K562 (cell line): ENCODE results near the gene CALML3. TPM values are rescaled to one million over a fixed set of nuclear protein-coding genes. Genes with fewer than 3 reads are reported as not detected.

Source experiments
- ADNP ChIP-seq: fragments of 200-800 bp; sonication (Bioruptor generic); IDR thresholded peaks from 2 replicates; pipeline ENCODE4 v1.6.1; 2016; ENCODE audit warnings: missing genetic modification characterization, missing compliant biosample characterization
- ARID1B ChIP-seq: fragments of 450-650 bp; IDR thresholded peaks from 2 replicates; pipeline ENCODE4 v1.6.1; 2016; ENCODE audit warnings: antibody characterized with exemption, mild to moderate bottlenecking, inconsistent platforms
- ATF3 ChIP-seq, 2 experiments: fragments of 450-650 bp in 1 of 2; sonication (generic) in 1 of 2; formaldehyde crosslinking in 1 of 2; IDR thresholded peaks in 1 of 2; conservative IDR thresholded peaks in 1 of 2; 2 replicates each; pipeline versions ENCODE4 v1.6.1 to v1.8.1; 2016 to 2023; ENCODE audit warnings: mild to moderate bottlenecking in 2 of 2, moderate library complexity in 2 of 2, inconsistent platforms in 1 of 2, missing genetic modification reagents in 1 of 2
- BCOR ChIP-seq: fragments of 450-650 bp; IDR thresholded peaks from 2 replicates; pipeline ENCODE4 v1.6.1; 2016
- BRD9 ChIP-seq: fragments of 450-650 bp; IDR thresholded peaks from 2 replicates; pipeline ENCODE4 v1.6.1; 2018; ENCODE audit warnings: low read depth; ENCODE audit not compliant: partially characterized antibody
- CBFA2T3 ChIP-seq: fragments of 450-650 bp; IDR thresholded peaks from 2 replicates; pipeline ENCODE4 v1.6.1; 2017
- CBX2 ChIP-seq: fragments of 200-600 bp; sonication (generic); IDR thresholded peaks from one replicate; pipeline ENCODE4 v1.6.1; 2012; ENCODE audit warnings: mild to moderate bottlenecking, low read length, inconsistent platforms; ENCODE audit not compliant: insufficient read depth, poor library complexity, severe bottlenecking
- CEBPB ChIP-seq: fragments of 450-650 bp; IDR thresholded peaks from 2 replicates; pipeline ENCODE4 v1.6.1; 2016; ENCODE audit warnings: missing genetic modification characterization, missing compliant biosample characterization
- CHCHD3 ChIP-seq: fragments of 250-450 bp; sonication (Bioruptor Pico); IDR thresholded peaks from 2 replicates; pipeline ENCODE4 v2.1.2; 2022; ENCODE audit warnings: mild to moderate bottlenecking
- DPF2 ChIP-seq: fragments of 450-650 bp; IDR thresholded peaks from 2 replicates; pipeline ENCODE4 v1.6.1; 2016
- FOXA3 ChIP-seq, 2 experiments: fragments of 450-650 bp in 1 of 2; sonication (generic) in 1 of 2; formaldehyde crosslinking; IDR thresholded peaks in 1 of 2; conservative IDR thresholded peaks in 1 of 2; 2 replicates each; pipeline versions ENCODE4 v1.4.0 to v1.8.0; 2020 to 2022; ENCODE audit warnings: mild to moderate bottlenecking in 2 of 2, missing genetic modification reagents in 1 of 2
- HMBOX1 ChIP-seq: sonication (generic); IDR thresholded peaks from 2 replicates; pipeline ENCODE4 v1.6.1; 2016
- KHSRP ChIP-seq: fragments of 450-650 bp; IDR thresholded peaks from 2 replicates; pipeline ENCODE4 v1.6.1; 2017
- L3MBTL2 ChIP-seq: fragments of 450-650 bp; IDR thresholded peaks from 2 replicates; pipeline ENCODE4 v1.6.1; 2016; ENCODE audit warnings: mild to moderate bottlenecking, moderate library complexity
- MEIS2 ChIP-seq: fragments of 450-650 bp; IDR thresholded peaks from 2 replicates; pipeline ENCODE4 v1.6.1; 2014; ENCODE audit warnings: mild to moderate bottlenecking; ENCODE audit not compliant: partially characterized antibody
- MIER1 ChIP-seq: fragments of 450-650 bp; IDR thresholded peaks from 2 replicates; pipeline ENCODE4 v1.6.1; 2016; ENCODE audit warnings: antibody characterized with exemption, mild to moderate bottlenecking, low read depth
- MXD1 ChIP-seq: fragments of 250-450 bp; sonication (Bioruptor Pico); IDR thresholded peaks from 2 replicates; pipeline ENCODE4 v1.8.0; 2021; ENCODE audit warnings: borderline replicate concordance, mild to moderate bottlenecking, moderate library complexity; ENCODE audit not compliant: poor library complexity, severe bottlenecking
- PCBP1 ChIP-seq: fragments of 200-400 bp; formaldehyde crosslinking; IDR thresholded peaks from 2 replicates; pipeline ENCODE4 v1.6.1; 2018; ENCODE audit warnings: mild to moderate bottlenecking, low read depth, low read length; ENCODE audit not compliant: poor library complexity, severe bottlenecking
- SIN3A ChIP-seq, 2 experiments: fragments of 150-350 bp in 1 of 2; IDR thresholded peaks; 2 replicates each; pipeline ENCODE4 v1.6.1; 2011 to 2016; ENCODE audit warnings: borderline replicate concordance in 2 of 2, low read depth in 2 of 2, low read length in 2 of 2, mild to moderate bottlenecking in 2 of 2, moderate library complexity in 2 of 2; ENCODE audit not compliant: control insufficient read depth in 1 of 2
- SMARCA4 ChIP-seq: fragments of 450-650 bp; IDR thresholded peaks from 2 replicates; pipeline ENCODE4 v1.6.1; 2016
- SNIP1 ChIP-seq: fragments of 450-650 bp; IDR thresholded peaks from 2 replicates; pipeline ENCODE4 v1.7.1; 2017; ENCODE audit warnings: low read depth, mild to moderate bottlenecking
- TCF3 ChIP-seq: sonication (generic); formaldehyde crosslinking; IDR thresholded peaks from 2 replicates; pipeline ENCODE4 v1.4.0; 2020; ENCODE audit warnings: mild to moderate bottlenecking, missing genetic modification reagents
- TEAD4 ChIP-seq, 2 experiments: sonication (generic) in 1 of 2; formaldehyde crosslinking in 1 of 2; IDR thresholded peaks; 2 replicates each; pipeline versions ENCODE4 v1.6.1 to v1.8.0; 2012 to 2022; ENCODE audit warnings: borderline replicate concordance in 1 of 2, inconsistent platforms in 1 of 2, low read length in 1 of 2, mild to moderate bottlenecking in 1 of 2, missing genetic modification reagents in 1 of 2
- ZNF449 ChIP-seq: fragments of 250-450 bp; sonication (Bioruptor Pico); IDR thresholded peaks from 2 replicates; pipeline ENCODE4 v1.8.0; 2022; ENCODE audit warnings: moderate library complexity, mild to moderate bottlenecking, inconsistent platforms
- ZNF57 ChIP-seq: fragments of 450-650 bp; formaldehyde crosslinking; IDR thresholded peaks from 2 replicates; pipeline ENCODE4 v1.4.0; 2020; ENCODE audit warnings: mild to moderate bottlenecking, moderate library complexity
- polyA plus RNA-seq, 8 experiments: library from polyadenylated mRNA; depleted of rRNA in 4 of 8; stranded (reverse) in 5 of 8; unstranded in 3 of 8; fragments of >200 nt; fragmentation: Nextera tagmentation in 2 of 8; fragmentation: Illumina TruSeq in 1 of 8; extraction: Ambion mirVana in 2 of 8; extraction: Trizol in 1 of 8; gene quantifications; 2 replicates each; pipeline versions ENCODE4 v1.2.1 to v1.2.3, GENCODE V29; 2011 to 2014; ENCODE audit warnings: inconsistent platforms in 1 of 8, missing spikeins in 1 of 8
- total RNA-seq, 7 experiments: library from RNA; depleted of rRNA in 6 of 7; stranded (reverse); fragments of >200 nt in 6 of 7; fragmentation: Illumina TruSeq in 2 of 7; extraction: Trizol in 2 of 7; gene quantifications; 2 replicates each; pipeline versions ENCODE4 v1.2.1 to v1.2.3, GENCODE V29; 2011 to 2021; ENCODE audit warnings: low replicate concordance in 1 of 7

CALML3 gene
- total and polyA plus RNA-seq, 9 of the 15 experiments (the other 6 are each of a cell fraction or from before 2014, with no cell fraction given) = not detected

GRCh38 chr10:5510281-5511072 lies 14.3 kb upstream of the CALML3 start (continued):
- TF ChIP-seq PCBP1 (no peak), L3MBTL2 (0 out of 2 replicates have a peak, but pooled peaks have one; percentile 34), BCOR (no peak), ZNF449 (0 out of 2 replicates have a peak, but pooled peaks have one; percentile 7), FOXA3 (CRISPR knock-in tag; conservative IDR thresholded peaks at IDR 0.05 in 1 of 2, IDR thresholded peaks at IDR 0.05 in 1 of 2) (peak in 1 of 2 experiments; percentile 85; a peak in 2 of 4 replicates), MXD1 (CRISPR knock-in tag) (no peak), TEAD4 (IDR thresholded peaks at IDR 0.05; ENCODE audit: low read length) (peak; percentile 47; the same call in 1 of the 2 replicates), TEAD4 (CRISPR knock-in tag; IDR thresholded peaks at IDR 0.05; ENCODE audit: borderline replicate concordance) (no peak), CEBPB (tag) (peak; percentile 40; the same call in 1 of the 2 replicates), HMBOX1 (peak; percentile 64), SIN3A (IDR thresholded peaks at IDR 0.05; ENCODE audit: borderline replicate concordance in 2 of 2, control insufficient read depth in 1 of 2, low read depth in 2 of 2, low read length in 2 of 2) (no peak), KHSRP (no peak), ZNF57 (CRISPR knock-in tag) (no peak), ATF3 (IDR thresholded peaks at IDR 0.05) (peak; percentile 19; the same call in 1 of the 2 replicates), ATF3 (CRISPR knock-in tag; conservative IDR thresholded peaks at IDR 0.05) (no peak), SMARCA4 (peak; percentile 69), CBFA2T3 (peak; percentile 50; the same call in 1 of the 2 replicates), TCF3 (CRISPR knock-in tag) (peak; percentile 51), MEIS2 (peak; percentile 20), DPF2 (peak; percentile 50; the same call in 1 of the 2 replicates), CBX2 (no peak), BRD9 (no peak), MIER1 (no peak), CHCHD3 (no peak), ADNP (tag) (peak; percentile 86), SNIP1 (no peak), ARID1B (peak; percentile 85)
